ENCODE measurements around the gene MAP2K2. TPM values are rescaled to one million over a fixed set of nuclear protein-coding genes. Genes with fewer than 3 reads are reported as not detected.
"Not testable (repeated sequence)": the region's sequence is repeated elsewhere in the genome, so short reads cannot be mapped to it uniquely, and the experiment has no call there.

Gene MAP2K2
- total RNA-seq, 1 donor from 2014 or later, result 153 TPM

GRCh38 chr19:4151623-4152022 lies 27.7 kb upstream of the MAP2K2 start:
- Mint-ChIP-seq H3K4me3 (ENCODE audit: unreplicated experiment) (no peak overlapping the region), H3K4me1 (ENCODE audit: unreplicated experiment) (no peaks in the 10 kb centered on the region), H3K36me3 (ENCODE audit: low read depth, unreplicated experiment) (no peaks in the 10 kb centered on the region), H3K9me3 (ENCODE audit: unreplicated experiment) (no peaks in the 10 kb centered on the region), H3K27ac (ENCODE audit: unreplicated experiment) (no peak overlapping the region), H3K27me3 (ENCODE audit: unreplicated experiment) (peaks cover 4% of the 10 kb centered on the region)
- TF ChIP-seq CTCF (IDR thresholded peaks at IDR 0.05; ENCODE audit: unreplicated experiment), result no peak
- DNase-seq (ENCODE audit: low spot score), result no peak

- no peaks in the 10 kb centered on the region for H3K36me3 Mint-ChIP-seq (ENCODE audit: low read depth, unreplicated experiment)
- no peak overlapping the region for H3K27ac Mint-ChIP-seq (ENCODE audit: unreplicated experiment)
- H3K27me3 Mint-ChIP-seq (ENCODE audit: unreplicated experiment), result peaks cover 6% of the 10 kb centered on the region
- no peaks in the 10 kb centered on the region for H3K9me3 Mint-ChIP-seq (ENCODE audit: unreplicated experiment)
- TF ChIP-seq CTCF (IDR thresholded peaks at IDR 0.05; ENCODE audit: unreplicated experiment), result no peak
- no peak for DNase-seq (ENCODE audit: low spot score)
- no peak overlapping the region for H3K4me3 Mint-ChIP-seq (ENCODE audit: unreplicated experiment)
- H3K4me1 Mint-ChIP-seq (ENCODE audit: unreplicated experiment), result no peaks in the 10 kb centered on the region
These were observed 25.8 kb upstream of the MAP2K2 start for GRCh38 chr19:4149518-4150288.

GRCh38 chr19:4144666-4145249 lies 20.8 kb upstream of the MAP2K2 start:
- Mint-ChIP-seq H3K27me3 (ENCODE audit: unreplicated experiment) (peaks cover 8% of the 10 kb centered on the region), H3K4me3 (ENCODE audit: unreplicated experiment) (no peak overlapping the region), H3K27ac (ENCODE audit: unreplicated experiment) (no peak overlapping the region), H3K36me3 (ENCODE audit: low read depth, unreplicated experiment) (no peaks in the 10 kb centered on the region), H3K9me3 (ENCODE audit: unreplicated experiment) (no peaks in the 10 kb centered on the region), H3K4me1 (ENCODE audit: unreplicated experiment) (no peaks in the 10 kb centered on the region)
- DNase-seq (ENCODE audit: low spot score), result no peak
- no peak for TF ChIP-seq CTCF (IDR thresholded peaks at IDR 0.05; ENCODE audit: unreplicated experiment)

DNA sequence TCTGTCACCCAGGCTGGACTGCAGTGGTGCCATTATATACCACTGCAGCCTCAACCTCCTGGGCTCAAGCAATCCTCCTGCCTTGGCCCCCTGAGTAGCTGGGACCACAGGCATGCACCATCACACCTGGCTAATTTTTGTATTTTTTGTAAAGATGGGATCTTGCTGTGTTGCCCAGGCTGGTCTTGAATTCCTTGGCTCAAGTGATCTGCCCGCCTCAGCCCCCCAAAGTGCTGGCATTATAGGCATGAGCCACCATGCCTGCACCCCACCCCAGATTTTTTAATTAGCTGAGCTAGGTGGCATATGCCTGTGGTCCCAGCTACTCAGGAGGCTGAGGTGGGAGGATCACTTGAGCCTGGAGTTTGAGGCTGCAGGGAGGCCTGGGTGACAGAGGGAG lies 19.0 kb upstream of the MAP2K2 start:
- not testable (repeated sequence) for DNase-seq (ENCODE audit: low spot score); H3K36me3 Mint-ChIP-seq (ENCODE audit: low read depth, unreplicated experiment); H3K27me3 Mint-ChIP-seq (ENCODE audit: unreplicated experiment); H3K9me3 Mint-ChIP-seq (ENCODE audit: unreplicated experiment); H3K4me1 Mint-ChIP-seq (ENCODE audit: unreplicated experiment); H3K27ac Mint-ChIP-seq (ENCODE audit: unreplicated experiment); H3K4me3 Mint-ChIP-seq (ENCODE audit: unreplicated experiment)

- Mint-ChIP-seq H3K4me1 (ENCODE audit: unreplicated experiment) (no peaks in the 10 kb centered on the region), H3K27ac (ENCODE audit: unreplicated experiment) (no peak overlapping the region), H3K4me3 (ENCODE audit: unreplicated experiment) (no peak overlapping the region), H3K36me3 (ENCODE audit: low read depth, unreplicated experiment) (no peaks in the 10 kb centered on the region), H3K27me3 (ENCODE audit: unreplicated experiment) (peaks cover 3% of the 10 kb centered on the region), H3K9me3 (ENCODE audit: unreplicated experiment) (no peaks in the 10 kb centered on the region)
- peak; percentile 25 for DNase-seq (ENCODE audit: low spot score)
- TF ChIP-seq CTCF (IDR thresholded peaks at IDR 0.05; ENCODE audit: unreplicated experiment), result no peak
These were observed 16.4 kb upstream of the MAP2K2 start for GRCh38 chr19:4140237-4140711.
